ENCODE data around the gene AGRP.

Gene AGRP

DNA sequence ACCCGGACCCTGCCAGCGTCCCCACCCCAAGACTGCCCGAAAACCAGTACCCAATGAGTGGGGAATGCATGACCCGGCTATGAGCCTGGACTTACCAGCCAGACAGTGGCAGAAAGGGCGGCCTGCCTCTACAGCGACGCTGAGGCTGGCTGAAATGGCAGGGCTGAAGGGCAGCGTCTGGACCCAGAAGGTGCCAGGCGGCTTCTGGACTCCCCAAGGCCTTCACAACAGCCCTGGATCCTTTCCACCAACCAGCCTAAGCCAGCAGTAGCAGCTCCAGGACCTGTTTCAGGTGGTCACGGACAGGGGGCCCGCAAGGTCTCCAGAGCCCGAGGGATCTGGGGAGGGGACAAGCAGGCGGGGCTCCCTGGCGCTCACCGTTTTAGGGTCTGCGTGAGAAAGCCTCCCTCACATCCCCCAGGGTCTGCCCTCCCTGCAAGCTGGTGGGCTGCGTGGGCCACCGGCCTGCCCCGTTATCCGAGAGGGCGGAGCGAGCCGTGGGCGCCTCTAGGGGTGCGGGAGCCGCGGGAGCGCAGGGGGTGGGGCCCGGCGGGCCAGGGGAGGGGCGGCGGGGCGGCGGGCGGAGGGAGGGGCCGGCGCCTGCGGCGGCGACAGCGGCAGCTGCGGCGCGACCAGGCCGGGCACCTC is 45.0 kb upstream of the AGRP start, which contains the start of gene RIPOR1:
RIPOR1 (plus strand) TSS at position 608 of the 648 bp plus-strand sequence. CDS start 9,618 bp downstream, outside the sequence.
- peak within 1 kb of the TSS; percentile 30 to 79 (median 71) for H3K4me3 ChIP-seq (ENCODE audit: control insufficient read depth in 1 of 7, extremely low read depth in 1 of 7, insufficient read depth in 4 of 7, low read depth in 2 of 7, low read length in 6 of 7)
- WGBS (ENCODE audit: insufficient coverage): 44% methylated on average over 21 of the region's 45 CpGs
- ChIA-PET POLR2A (interaction anchor here (0.6 to 1.7 kb wide), 3 partner anchors 7 to 40 kb away, joined by 3 to 4 read pairs (median 4); no protein-coding TSS in a partner anchor), CTCF (interaction anchor here (0.8 to 6.0 kb wide), 5 partner anchors 7 to 165 kb away, joined by 3 to 60 read pairs (median 3); no protein-coding TSS in a partner anchor)
- peak in 2 of 3 donors; percentile 53 to 60 for DNase-seq
- H3K27me3 ChIP-seq (replicated peaks in 2 of 5; ENCODE audit: control insufficient read depth in 4 of 5, insufficient read depth in 5 of 5, low read length in 4 of 5): no peaks in the 10 kb centered on the region
- peak within 1 kb of the TSS in 1 of 2 experiments; percentile 62 for H3K27ac ChIP-seq (ENCODE audit: insufficient read depth in 1 of 2, low read depth in 1 of 2, low read length in 2 of 2, poor library complexity in 1 of 2, severe bottlenecking in 2 of 2)
- peaks cover 10 to 56% (median 50%) of the 10 kb centered on the region in 4 experiments for H3K4me1 ChIP-seq (ENCODE audit: control extremely low read depth in 1 of 4, control insufficient read depth in 4 of 4, insufficient read depth in 4 of 4, low read length in 3 of 4)
- no peaks in the 10 kb centered on the region for H3K9me3 ChIP-seq (ENCODE audit: control extremely low read depth in 1 of 5, control insufficient read depth in 4 of 5, insufficient read depth in 2 of 5, low read depth in 1 of 5, low read length in 4 of 5)
- H3K36me3 ChIP-seq (ENCODE audit: control insufficient read depth in 4 of 4, insufficient read depth in 4 of 4, low read length in 3 of 4): no peaks in the 10 kb centered on the region

DNA sequence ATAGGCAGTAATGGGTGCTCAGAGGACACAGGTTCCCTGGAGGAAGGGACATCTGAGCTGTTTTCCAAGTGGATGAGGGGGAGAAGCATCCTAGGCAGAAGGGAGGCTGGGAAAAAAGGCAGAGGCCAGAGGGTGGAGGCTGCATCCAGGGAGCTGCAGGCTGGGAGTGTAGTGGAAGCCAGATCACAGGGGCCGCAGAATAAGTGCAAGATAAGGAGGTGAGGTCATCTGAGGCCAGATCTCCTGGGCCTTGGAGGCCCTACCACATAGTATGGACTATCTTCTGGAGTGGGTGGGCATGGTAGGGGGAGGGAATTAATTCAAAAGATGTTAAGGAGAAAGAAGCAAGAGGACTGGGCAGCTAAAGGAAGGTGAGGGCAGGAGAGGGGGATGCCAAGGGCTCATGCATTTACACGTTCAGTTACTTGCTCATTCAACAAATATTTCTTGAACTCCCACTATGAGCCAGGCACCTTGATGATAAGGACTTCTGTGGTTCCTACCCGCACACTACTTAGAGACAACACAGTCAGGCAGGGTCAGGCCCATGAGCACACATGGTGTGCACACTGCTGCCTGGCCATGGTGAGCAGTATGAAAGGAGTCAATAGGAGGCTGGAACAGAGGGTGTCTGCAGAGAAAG is 42.9 kb upstream of the AGRP start:
- CTCF ChIA-PET: interaction anchor here (0.8 to 2.4 kb wide), 12 partner anchors 9 to 146 kb away, joined by 3 to 10 read pairs (median 4); partner anchors contain the start of gene CTCF
- Histone ChIP-seq H3K36me3 (ENCODE audit: control insufficient read depth in 4 of 4, insufficient read depth in 4 of 4, low read length in 3 of 4) (no peaks in the 10 kb centered on the region), H3K27ac (ENCODE audit: insufficient read depth in 1 of 2, low read depth in 1 of 2, low read length in 2 of 2, poor library complexity in 1 of 2, severe bottlenecking in 2 of 2) (peak overlapping the region in 1 of 2 experiments; percentile 3), H3K4me3 (ENCODE audit: control insufficient read depth in 1 of 7, extremely low read depth in 1 of 7, insufficient read depth in 4 of 7, low read depth in 2 of 7, low read length in 6 of 7) (no peak overlapping the region), H3K4me1 (ENCODE audit: control extremely low read depth in 1 of 4, control insufficient read depth in 4 of 4, insufficient read depth in 4 of 4, low read length in 3 of 4) (peaks cover 6 to 43% (median 40%) of the 10 kb centered on the region in 4 experiments), H3K27me3 (replicated peaks in 2 of 5; ENCODE audit: control insufficient read depth in 4 of 5, insufficient read depth in 5 of 5, low read length in 4 of 5) (no peaks in the 10 kb centered on the region), H3K9me3 (ENCODE audit: control extremely low read depth in 1 of 5, control insufficient read depth in 4 of 5, insufficient read depth in 2 of 5, low read depth in 1 of 5, low read length in 4 of 5) (no peaks in the 10 kb centered on the region)
- DNase-seq: no peak
- 82% methylated on average over 2 of the region's 3 CpGs for WGBS (ENCODE audit: insufficient coverage)
- POLR2A ChIA-PET: interaction anchor here (1.5 kb wide), 1 partner anchor 9 kb away, joined by 4 read pairs; no protein-coding TSS in a partner anchor

GRCh38 chr16:67525176-67525860 is 42.0 kb upstream of the AGRP start:
- peak in 2 of 3 donors; percentile 58 to 64 for DNase-seq
- ChIA-PET POLR2A (interaction anchor here (1.5 kb wide), 1 partner anchor 8 kb away, joined by 4 read pairs; no protein-coding TSS in a partner anchor), CTCF (interaction anchor here (0.7 to 2.4 kb wide), 14 partner anchors 9 to 147 kb away, joined by 3 to 10 read pairs (median 4); partner anchors contain the start of gene CTCF)
- Histone ChIP-seq H3K4me3 (ENCODE audit: control insufficient read depth in 1 of 7, extremely low read depth in 1 of 7, insufficient read depth in 4 of 7, low read depth in 2 of 7, low read length in 6 of 7) (no peak overlapping the region), H3K4me1 (ENCODE audit: control extremely low read depth in 1 of 4, control insufficient read depth in 4 of 4, insufficient read depth in 4 of 4, low read length in 3 of 4) (peaks cover 0 to 40% (median 37%) of the 10 kb centered on the region in 4 experiments), H3K36me3 (ENCODE audit: control insufficient read depth in 4 of 4, insufficient read depth in 4 of 4, low read length in 3 of 4) (no peaks in the 10 kb centered on the region), H3K27ac (ENCODE audit: insufficient read depth in 1 of 2, low read depth in 1 of 2, low read length in 2 of 2, poor library complexity in 1 of 2, severe bottlenecking in 2 of 2) (no peak overlapping the region), H3K27me3 (replicated peaks in 2 of 5; ENCODE audit: control insufficient read depth in 4 of 5, insufficient read depth in 5 of 5, low read length in 4 of 5) (no peaks in the 10 kb centered on the region), H3K9me3 (ENCODE audit: control extremely low read depth in 1 of 5, control insufficient read depth in 4 of 5, insufficient read depth in 2 of 5, low read depth in 1 of 5, low read length in 4 of 5) (no peaks in the 10 kb centered on the region)
- 68% methylated on average over 9 of the region's 11 CpGs for WGBS (ENCODE audit: insufficient coverage)

- 1% methylated on average over 17 of the region's 25 CpGs for WGBS (ENCODE audit: insufficient coverage)
- Histone ChIP-seq H3K36me3 (ENCODE audit: control insufficient read depth in 4 of 4, insufficient read depth in 4 of 4, low read length in 3 of 4) (no peaks in the 10 kb centered on the region), H3K27me3 (replicated peaks in 2 of 5; ENCODE audit: control insufficient read depth in 4 of 5, insufficient read depth in 5 of 5, low read length in 4 of 5) (no peaks in the 10 kb centered on the region), H3K4me1 (ENCODE audit: control extremely low read depth in 1 of 4, control insufficient read depth in 4 of 4, insufficient read depth in 4 of 4, low read length in 3 of 4) (peaks cover 0 to 53% (median 48%) of the 10 kb centered on the region in 4 experiments), H3K4me3 (ENCODE audit: control insufficient read depth in 1 of 7, extremely low read depth in 1 of 7, insufficient read depth in 4 of 7, low read depth in 2 of 7, low read length in 6 of 7) (peak overlapping the region in 6 of 7 experiments; percentile 65 to 90 (median 74)), H3K27ac (ENCODE audit: insufficient read depth in 1 of 2, low read depth in 1 of 2, low read length in 2 of 2, poor library complexity in 1 of 2, severe bottlenecking in 2 of 2) (peak overlapping the region; percentile 86 to 93), H3K9me3 (ENCODE audit: control extremely low read depth in 1 of 5, control insufficient read depth in 4 of 5, insufficient read depth in 2 of 5, low read depth in 1 of 5, low read length in 4 of 5) (no peaks in the 10 kb centered on the region)
- peak; percentile 95 to 98 (median 96) for DNase-seq
- ChIA-PET CTCF (interaction anchor here (0.6 to 8.7 kb wide), 49 partner anchors 10 to 534 kb away, joined by 3 to 113 read pairs (median 5); partner anchors contain the start of genes AGRP, ATP6V0D1, C16orf86 and CARMIL2), POLR2A (interaction anchor here (0.6 to 2.2 kb wide), 6 partner anchors 7 to 231 kb away, joined by 3 to 11 read pairs (median 4); partner anchors contain the start of gene RIPOR1)
These were observed 37.9 kb upstream of the AGRP start for GRCh38 chr16:67521095-67521804.

DNA sequence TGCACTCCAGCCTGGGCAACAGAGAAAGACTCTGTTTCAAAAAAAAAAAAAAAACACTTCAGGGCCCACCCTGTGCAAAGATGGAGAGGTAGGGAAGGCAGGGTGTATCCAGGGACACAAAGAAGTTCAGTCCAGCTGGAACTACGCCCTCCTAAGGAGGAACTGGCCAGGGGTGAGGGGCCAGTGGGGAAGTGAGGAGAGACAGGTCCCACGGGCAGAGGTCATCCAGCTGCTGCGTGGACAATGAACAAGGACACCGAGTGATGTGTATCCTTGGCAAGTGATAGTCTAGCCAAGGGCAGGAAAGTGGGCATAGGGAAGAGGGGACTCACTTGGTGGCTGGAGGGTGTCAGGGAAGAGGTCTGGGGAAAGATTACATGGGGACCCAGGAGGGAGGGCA is 35.9 kb upstream of the AGRP start:
- Histone ChIP-seq H3K4me3 (ENCODE audit: control insufficient read depth in 1 of 7, extremely low read depth in 1 of 7, insufficient read depth in 4 of 7, low read depth in 2 of 7, low read length in 6 of 7) (peak overlapping the region in 2 of 7 experiments; percentile 1 to 33), H3K36me3 (ENCODE audit: control insufficient read depth in 4 of 4, insufficient read depth in 4 of 4, low read length in 3 of 4) (no peaks in the 10 kb centered on the region), H3K27ac (ENCODE audit: insufficient read depth in 1 of 2, low read depth in 1 of 2, low read length in 2 of 2, poor library complexity in 1 of 2, severe bottlenecking in 2 of 2) (no peak overlapping the region), H3K9me3 (ENCODE audit: control extremely low read depth in 1 of 5, control insufficient read depth in 4 of 5, insufficient read depth in 2 of 5, low read depth in 1 of 5, low read length in 4 of 5) (no peaks in the 10 kb centered on the region), H3K4me1 (ENCODE audit: control extremely low read depth in 1 of 4, control insufficient read depth in 4 of 4, insufficient read depth in 4 of 4, low read length in 3 of 4) (peaks cover 0 to 54% (median 51%) of the 10 kb centered on the region in 4 experiments), H3K27me3 (replicated peaks in 2 of 5; ENCODE audit: control insufficient read depth in 4 of 5, insufficient read depth in 5 of 5, low read length in 4 of 5) (no peaks in the 10 kb centered on the region)
- 81% methylated on average over 4 of the region's 4 CpGs for WGBS (ENCODE audit: insufficient coverage)
- no peak for DNase-seq
- POLR2A ChIA-PET: no interaction called here
- CTCF ChIA-PET: interaction anchor here (1.2 to 8.7 kb wide), 7 partner anchors 10 to 147 kb away, joined by 3 to 113 read pairs (median 52); partner anchors contain the start of genes C16orf86, CARMIL2, ENKD1 and RIPOR1

- peak in 2 of 3 donors; percentile 63 to 66 for DNase-seq
- CTCF ChIA-PET: interaction anchor here (1.2 to 10.5 kb wide), 5 partner anchors 9 to 148 kb away, joined by 3 to 228 read pairs (median 111); partner anchors contain the start of genes C16orf86, CARMIL2, ENKD1 and RIPOR1
- Histone ChIP-seq H3K36me3 (ENCODE audit: control insufficient read depth in 4 of 4, insufficient read depth in 4 of 4, low read length in 3 of 4) (no peaks in the 10 kb centered on the region), H3K4me3 (ENCODE audit: control insufficient read depth in 1 of 7, extremely low read depth in 1 of 7, insufficient read depth in 4 of 7, low read depth in 2 of 7, low read length in 6 of 7) (peak overlapping the region in 1 of 7 experiments; percentile 5), H3K4me1 (ENCODE audit: control extremely low read depth in 1 of 4, control insufficient read depth in 4 of 4, insufficient read depth in 4 of 4, low read length in 3 of 4) (peaks cover 0 to 56% (median 51%) of the 10 kb centered on the region in 4 experiments), H3K27me3 (replicated peaks in 2 of 5; ENCODE audit: control insufficient read depth in 4 of 5, insufficient read depth in 5 of 5, low read length in 4 of 5) (no peaks in the 10 kb centered on the region), H3K27ac (ENCODE audit: insufficient read depth in 1 of 2, low read depth in 1 of 2, low read length in 2 of 2, poor library complexity in 1 of 2, severe bottlenecking in 2 of 2) (peak overlapping the region in 1 of 2 experiments; percentile 25), H3K9me3 (ENCODE audit: control extremely low read depth in 1 of 5, control insufficient read depth in 4 of 5, insufficient read depth in 2 of 5, low read depth in 1 of 5, low read length in 4 of 5) (no peaks in the 10 kb centered on the region)
- 13% methylated on average over 6 of the region's 8 CpGs for WGBS (ENCODE audit: insufficient coverage)
- POLR2A ChIA-PET: no interaction called here
These were observed 35.3 kb upstream of the AGRP start for GRCh38 chr16:67518676-67519075.
